Activated effector memory CD4-positive, alpha-beta T cell treated with Interleukin-2 at 50 U/mL for 16 hours (primary cell): ENCODE results near the gene IFNA21.
"Not testable (repeated sequence)": the region's sequence is repeated elsewhere in the genome, so short reads cannot be mapped to it uniquely, and the experiment has no call there.

Source experiments
- DNase-seq: peaks from one replicate; pipeline ENCODE4 v3.0.0-alpha.2; 2020

Gene IFNA21

GRCh38 chr9:21137020-21137419, 29.4 kb downstream of the IFNA21 start:
- DNase-seq, result no peak

GRCh38 chr9:21135736-21136135, 30.7 kb downstream of the IFNA21 start:
- DNase-seq, result no peak

- not testable (repeated sequence) for DNase-seq
Measured at GRCh38 chr9:21128186-21128585, 38.3 kb downstream of the IFNA21 start.

- no peak for DNase-seq
Measured at GRCh38 chr9:21121595-21122251, 44.7 kb downstream of the IFNA21 start.

- DNase-seq, result no peak
Measured at GRCh38 chr9:21121079-21121478, 45.4 kb downstream of the IFNA21 start.

GRCh38 chr9:21119093-21119770, 47.2 kb downstream of the IFNA21 start:
- DNase-seq, result no peak
